Measurements from ENCODE around the gene PRRT3. TPM values are rescaled to one million over a fixed set of nuclear protein-coding genes. Genes with fewer than 3 reads are reported as not detected.

Gene PRRT3
- total and polyA plus RNA-seq, 7 experiments from 2014 or later: 5.1 to 10.8 (median 7.7) TPM

- POLR2A ChIA-PET: interaction anchor here (1.2 kb wide), 1 partner anchor 23 kb away, joined by 3 read pairs; the partner anchor contains the start of gene JAGN1
- Mint-ChIP-seq H3K27ac (no peak overlapping the region), H3K27me3 (peaks cover 0 to 5% (median 0%) of the 10 kb centered on the region in 5 donors), H3K4me3 (peak overlapping the region in 3 of 10 donors; percentile 18 to 84 (median 55)), H3K36me3 (no peaks in the 10 kb centered on the region), H3K4me1 (peaks cover 0 to 26% (median 8%) of the 10 kb centered on the region in 7 donors), H3K9me3 (no peaks in the 10 kb centered on the region)
- Histone ChIP-seq H3K4me1 (ENCODE audit: control insufficient read depth in 2 of 2, insufficient read depth in 2 of 2, low read length in 2 of 2) (peaks cover 0 to 11% of the 10 kb centered on the region in 2 donors), H3K9me3 (ENCODE audit: control insufficient read depth in 2 of 3, low read length in 3 of 3) (no peaks in the 10 kb centered on the region), H3K27ac (ENCODE audit: low read depth, low read length) (no peak overlapping the region), H3K4me3 (ENCODE audit: low read length) (no peak overlapping the region), H3K27me3 (ENCODE audit: control insufficient read depth in 2 of 2, insufficient read depth in 2 of 2, low read length in 2 of 2) (no peaks in the 10 kb centered on the region), H3K36me3 (ENCODE audit: control insufficient read depth in 2 of 3, insufficient read depth in 3 of 3, low read length in 3 of 3) (no peaks in the 10 kb centered on the region)
- intact Hi-C loops (cut with micrococcal nuclease): loop anchor here in 1 of 2 donors (2.0 kb wide), 1 partner anchor 65 kb away; no protein-coding TSS in a partner anchor
- ATAC-seq (no peak), DNase-seq (no peak)
- CTCF ChIA-PET: no interaction called here
Measured at GRCh38 chr3:9914011-9914410, 38.2 kb downstream of the PRRT3 start.

GRCh38 chr3:9913601-9914000 is 38.6 kb downstream of the PRRT3 start:
- H3K9me3 Mint-ChIP-seq: no peaks in the 10 kb centered on the region
- H3K27me3 Mint-ChIP-seq: peaks cover 0 to 5% (median 0%) of the 10 kb centered on the region in 5 donors
- H3K4me3 Mint-ChIP-seq: peak overlapping the region in 2 of 10 donors; percentile 18 to 38
- H3K4me3 ChIP-seq (ENCODE audit: low read length): no peak overlapping the region
- H3K36me3 Mint-ChIP-seq: no peaks in the 10 kb centered on the region
- H3K4me1 ChIP-seq (ENCODE audit: control insufficient read depth in 2 of 2, insufficient read depth in 2 of 2, low read length in 2 of 2): peaks cover 0 to 11% of the 10 kb centered on the region in 2 donors
- no peak for ATAC-seq
- H3K4me1 Mint-ChIP-seq: peaks cover 0 to 26% (median 8%) of the 10 kb centered on the region in 7 donors
- H3K27me3 ChIP-seq (ENCODE audit: control insufficient read depth in 2 of 2, insufficient read depth in 2 of 2, low read length in 2 of 2): no peaks in the 10 kb centered on the region
- intact Hi-C loops (cut with micrococcal nuclease): no loop called here
- CTCF ChIA-PET: no interaction called here
- H3K36me3 ChIP-seq (ENCODE audit: control insufficient read depth in 2 of 3, insufficient read depth in 3 of 3, low read length in 3 of 3): no peaks in the 10 kb centered on the region
- no peak overlapping the region for H3K27ac Mint-ChIP-seq
- no peak overlapping the region for H3K27ac ChIP-seq (ENCODE audit: low read depth, low read length)
- H3K9me3 ChIP-seq (ENCODE audit: control insufficient read depth in 2 of 3, low read length in 3 of 3): no peaks in the 10 kb centered on the region
- no peak for DNase-seq
- POLR2A ChIA-PET: interaction anchor here (2.3 kb wide), 1 partner anchor 19 kb away, joined by 9 read pairs; the partner anchor contains the start of gene CRELD1

- Histone ChIP-seq H3K27me3 (ENCODE audit: control insufficient read depth in 2 of 2, insufficient read depth in 2 of 2, low read length in 2 of 2) (no peaks in the 10 kb centered on the region), H3K36me3 (ENCODE audit: control insufficient read depth in 2 of 3, insufficient read depth in 3 of 3, low read length in 3 of 3) (no peaks in the 10 kb centered on the region), H3K9me3 (ENCODE audit: control insufficient read depth in 2 of 3, low read length in 3 of 3) (no peaks in the 10 kb centered on the region), H3K4me3 (ENCODE audit: low read length) (no peak overlapping the region), H3K4me1 (ENCODE audit: control insufficient read depth in 2 of 2, insufficient read depth in 2 of 2, low read length in 2 of 2) (peaks cover 0 to 11% of the 10 kb centered on the region in 2 donors), H3K27ac (ENCODE audit: low read depth, low read length) (no peak overlapping the region)
- intact Hi-C loops (cut with micrococcal nuclease): no loop called here
- Mint-ChIP-seq H3K4me1 (peaks cover 0 to 26% (median 8%) of the 10 kb centered on the region in 7 donors), H3K36me3 (no peaks in the 10 kb centered on the region), H3K4me3 (no peak overlapping the region), H3K27me3 (peaks cover 0 to 5% (median 0%) of the 10 kb centered on the region in 5 donors), H3K27ac (peak overlapping the region in 1 of 9 donors; percentile 5), H3K9me3 (no peaks in the 10 kb centered on the region)
- ATAC-seq (peak; percentile 44), DNase-seq (no peak)
- ChIA-PET CTCF (no interaction called here), POLR2A (interaction anchor here (1.7 to 2.3 kb wide), 2 partner anchors 19 to 21 kb away, joined by 3 to 9 read pairs; partner anchors contain the start of gene CRELD1)
Measured at GRCh38 chr3:9912294-9912935, 39.8 kb downstream of the PRRT3 start.

- Mint-ChIP-seq H3K4me3 (no peak overlapping the region), H3K36me3 (no peaks in the 10 kb centered on the region), H3K9me3 (no peaks in the 10 kb centered on the region), H3K4me1 (peaks cover 0 to 25% (median 8%) of the 10 kb centered on the region in 7 donors), H3K27ac (peak overlapping the region in 1 of 9 donors; percentile 5), H3K27me3 (peaks cover 0 to 5% (median 0%) of the 10 kb centered on the region in 5 donors)
- Histone ChIP-seq H3K27ac (ENCODE audit: low read depth, low read length) (no peak overlapping the region), H3K36me3 (ENCODE audit: control insufficient read depth in 2 of 3, insufficient read depth in 3 of 3, low read length in 3 of 3) (no peaks in the 10 kb centered on the region), H3K9me3 (ENCODE audit: control insufficient read depth in 2 of 3, low read length in 3 of 3) (no peaks in the 10 kb centered on the region), H3K4me1 (ENCODE audit: control insufficient read depth in 2 of 2, insufficient read depth in 2 of 2, low read length in 2 of 2) (peaks cover 0 to 11% of the 10 kb centered on the region in 2 donors), H3K27me3 (ENCODE audit: control insufficient read depth in 2 of 2, insufficient read depth in 2 of 2, low read length in 2 of 2) (no peaks in the 10 kb centered on the region), H3K4me3 (ENCODE audit: low read length) (no peak overlapping the region)
- DNase-seq (no peak), ATAC-seq (no peak)
- intact Hi-C loops (cut with micrococcal nuclease): no loop called here
- POLR2A ChIA-PET: interaction anchor here (1.7 to 2.3 kb wide), 2 partner anchors 19 to 21 kb away, joined by 3 to 9 read pairs; partner anchors contain the start of gene CRELD1
- CTCF ChIA-PET: no interaction called here
Measured at GRCh38 chr3:9911863-9912262, 40.3 kb downstream of the PRRT3 start.

GRCh38 chr3:9909221-9910013 is 42.8 kb downstream of the PRRT3 start:
- POLR2A ChIA-PET: no interaction called here
- H3K27ac Mint-ChIP-seq: no peak overlapping the region
- no peaks in the 10 kb centered on the region for H3K36me3 Mint-ChIP-seq
- Histone ChIP-seq H3K36me3 (ENCODE audit: control insufficient read depth in 2 of 3, insufficient read depth in 3 of 3, low read length in 3 of 3) (no peaks in the 10 kb centered on the region), H3K9me3 (ENCODE audit: control insufficient read depth in 2 of 3, low read length in 3 of 3) (no peaks in the 10 kb centered on the region), H3K4me1 (ENCODE audit: control insufficient read depth in 2 of 2, insufficient read depth in 2 of 2, low read length in 2 of 2) (no peaks in the 10 kb centered on the region), H3K4me3 (ENCODE audit: low read length) (no peak overlapping the region), H3K27me3 (ENCODE audit: control insufficient read depth in 2 of 2, insufficient read depth in 2 of 2, low read length in 2 of 2) (no peaks in the 10 kb centered on the region), H3K27ac (ENCODE audit: low read depth, low read length) (no peak overlapping the region)
- intact Hi-C loops (cut with micrococcal nuclease): no loop called here
- H3K4me1 Mint-ChIP-seq: peaks cover 0 to 15% (median 0%) of the 10 kb centered on the region in 7 donors
- peaks cover 0 to 5% (median 0%) of the 10 kb centered on the region in 5 donors for H3K27me3 Mint-ChIP-seq
- DNase-seq (no peak), ATAC-seq (no peak)
- CTCF ChIA-PET: no interaction called here
- H3K4me3 Mint-ChIP-seq: no peak overlapping the region
- H3K9me3 Mint-ChIP-seq: no peaks in the 10 kb centered on the region

- intact Hi-C loops (cut with micrococcal nuclease): no loop called here
- DNase-seq (no peak), ATAC-seq (no peak)
- no peak overlapping the region for H3K27ac Mint-ChIP-seq
- H3K36me3 Mint-ChIP-seq: no peaks in the 10 kb centered on the region
- CTCF ChIA-PET: no interaction called here
- Histone ChIP-seq H3K27ac (ENCODE audit: low read depth, low read length) (no peak overlapping the region), H3K4me1 (ENCODE audit: control insufficient read depth in 2 of 2, insufficient read depth in 2 of 2, low read length in 2 of 2) (no peaks in the 10 kb centered on the region), H3K36me3 (ENCODE audit: control insufficient read depth in 2 of 3, insufficient read depth in 3 of 3, low read length in 3 of 3) (no peaks in the 10 kb centered on the region), H3K9me3 (ENCODE audit: control insufficient read depth in 2 of 3, low read length in 3 of 3) (no peaks in the 10 kb centered on the region), H3K4me3 (ENCODE audit: low read length) (no peak overlapping the region), H3K27me3 (ENCODE audit: control insufficient read depth in 2 of 2, insufficient read depth in 2 of 2, low read length in 2 of 2) (no peaks in the 10 kb centered on the region)
- H3K9me3 Mint-ChIP-seq: no peaks in the 10 kb centered on the region
- peaks cover 3 to 22% (median 6%) of the 10 kb centered on the region in 7 donors for H3K4me1 Mint-ChIP-seq
- POLR2A ChIA-PET: interaction anchor here (0.5 kb wide), 1 partner anchor 50 kb away, joined by 4 read pairs; no protein-coding TSS in a partner anchor
- H3K4me3 Mint-ChIP-seq: no peak overlapping the region
- H3K27me3 Mint-ChIP-seq: peaks cover 0 to 5% (median 0%) of the 10 kb centered on the region in 5 donors
Measured at GRCh38 chr3:9908286-9908685, 43.9 kb downstream of the PRRT3 start.

Data from naive thymus-derived CD4-positive, alpha-beta T cell (primary cell).